ENCODE measurements around the gene ASCC1. TPM values are rescaled to one million over a fixed set of nuclear protein-coding genes. Genes with fewer than 3 reads are reported as not detected.

Gene ASCC1
- total and polyA plus RNA-seq, 2 experiments from 2014 or later = 13.7 to 37.2 TPM

DNA sequence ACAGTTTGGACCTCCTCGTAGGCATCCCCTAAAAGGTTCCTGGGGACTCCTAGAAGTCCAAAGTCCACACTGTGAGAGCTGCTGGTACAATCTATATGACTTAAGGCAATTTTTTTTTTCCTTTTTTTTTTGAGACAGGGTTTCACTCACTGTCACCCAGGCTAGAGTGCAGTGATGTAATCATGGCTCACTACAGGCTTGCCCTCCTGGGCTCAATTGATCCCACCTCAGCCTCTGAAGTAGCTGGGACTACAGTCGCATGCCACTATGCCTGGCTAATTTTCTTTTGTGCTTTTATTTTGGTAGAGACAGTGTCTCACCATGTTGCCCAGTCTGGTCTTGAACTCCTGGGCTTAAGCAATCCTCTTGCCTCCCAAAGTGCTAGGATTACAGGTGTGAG, 123.1 kb downstream of the ASCC1 start:
- Mint-ChIP-seq H3K4me1 (peaks cover 22% of the 10 kb centered on the region), H3K9me3 (no peaks in the 10 kb centered on the region), H3K27me3 (ENCODE audit: insufficient read depth, low read depth, poor library complexity) (peaks cover 25% of the 10 kb centered on the region), H3K4me3 (no peak overlapping the region), H3K27ac (no peak overlapping the region), H3K36me3 (ENCODE audit: low read depth) (peaks cover 3% of the 10 kb centered on the region; the same call in 2 of the 3 replicates)
- no peaks in the 10 kb centered on the region for H3K36me3 ChIP-seq (ENCODE audit: insufficient read depth)
- H3K27ac ChIP-seq (ENCODE audit: low read depth) = 0 out of 2 replicates have a peak overlapping the region, but pooled peaks have one; percentile 2
- TF ChIP-seq ZNF114 (CRISPR knock-in tag; IDR thresholded peaks at IDR 0.05) (no peak), STAT1 (IDR thresholded peaks at IDR 0.05; ENCODE audit: unreplicated experiment) (no peak), POLR2AphosphoS5 (IDR thresholded peaks at IDR 0.05; ENCODE audit: low read depth) (no peak), CREB1 (CRISPR knock-in tag; IDR thresholded peaks at IDR 0.05; ENCODE audit: low read depth) (no peak), ZNF331 (CRISPR knock-in tag; IDR thresholded peaks at IDR 0.05; ENCODE audit: low read depth) (no peak), EZH2phosphoT487 (IDR thresholded peaks at IDR 0.05; ENCODE audit: unreplicated experiment) (no peak), NANOG (IDR thresholded peaks at IDR 0.05; ENCODE audit: borderline replicate concordance) (no peak), JUNB (IDR thresholded peaks at IDR 0.05; ENCODE audit: unreplicated experiment) (no peak), EZH2 (IDR thresholded peaks at IDR 0.05; ENCODE audit: low read depth, unreplicated experiment) (no peak)
- TF ChIP-seq, protein P1, sequence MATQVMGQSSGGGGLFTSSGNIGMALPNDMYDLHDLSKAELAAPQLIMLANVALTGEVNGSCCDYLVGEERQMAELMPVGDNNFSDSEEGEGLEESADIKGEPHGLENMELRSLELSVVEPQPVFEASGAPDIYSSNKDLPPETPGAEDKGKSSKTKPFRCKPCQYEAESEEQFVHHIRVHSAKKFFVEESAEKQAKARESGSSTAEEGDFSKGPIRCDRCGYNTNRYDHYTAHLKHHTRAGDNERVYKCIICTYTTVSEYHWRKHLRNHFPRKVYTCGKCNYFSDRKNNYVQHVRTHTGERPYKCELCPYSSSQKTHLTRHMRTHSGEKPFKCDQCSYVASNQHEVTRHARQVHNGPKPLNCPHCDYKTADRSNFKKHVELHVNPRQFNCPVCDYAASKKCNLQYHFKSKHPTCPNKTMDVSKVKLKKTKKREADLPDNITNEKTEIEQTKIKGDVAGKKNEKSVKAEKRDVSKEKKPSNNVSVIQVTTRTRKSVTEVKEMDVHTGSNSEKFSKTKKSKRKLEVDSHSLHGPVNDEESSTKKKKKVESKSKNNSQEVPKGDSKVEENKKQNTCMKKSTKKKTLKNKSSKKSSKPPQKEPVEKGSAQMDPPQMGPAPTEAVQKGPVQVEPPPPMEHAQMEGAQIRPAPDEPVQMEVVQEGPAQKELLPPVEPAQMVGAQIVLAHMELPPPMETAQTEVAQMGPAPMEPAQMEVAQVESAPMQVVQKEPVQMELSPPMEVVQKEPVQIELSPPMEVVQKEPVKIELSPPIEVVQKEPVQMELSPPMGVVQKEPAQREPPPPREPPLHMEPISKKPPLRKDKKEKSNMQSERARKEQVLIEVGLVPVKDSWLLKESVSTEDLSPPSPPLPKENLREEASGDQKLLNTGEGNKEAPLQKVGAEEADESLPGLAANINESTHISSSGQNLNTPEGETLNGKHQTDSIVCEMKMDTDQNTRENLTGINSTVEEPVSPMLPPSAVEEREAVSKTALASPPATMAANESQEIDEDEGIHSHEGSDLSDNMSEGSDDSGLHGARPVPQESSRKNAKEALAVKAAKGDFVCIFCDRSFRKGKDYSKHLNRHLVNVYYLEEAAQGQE (IDR thresholded peaks at IDR 0.05; ENCODE audit: unreplicated experiment) = no peak
- TF ChIP-seq, protein P2, sequence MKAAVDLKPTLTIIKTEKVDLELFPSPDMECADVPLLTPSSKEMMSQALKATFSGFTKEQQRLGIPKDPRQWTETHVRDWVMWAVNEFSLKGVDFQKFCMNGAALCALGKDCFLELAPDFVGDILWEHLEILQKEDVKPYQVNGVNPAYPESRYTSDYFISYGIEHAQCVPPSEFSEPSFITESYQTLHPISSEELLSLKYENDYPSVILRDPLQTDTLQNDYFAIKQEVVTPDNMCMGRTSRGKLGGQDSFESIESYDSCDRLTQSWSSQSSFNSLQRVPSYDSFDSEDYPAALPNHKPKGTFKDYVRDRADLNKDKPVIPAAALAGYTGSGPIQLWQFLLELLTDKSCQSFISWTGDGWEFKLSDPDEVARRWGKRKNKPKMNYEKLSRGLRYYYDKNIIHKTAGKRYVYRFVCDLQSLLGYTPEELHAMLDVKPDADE (IDR thresholded peaks at IDR 0.05) = no peak
- TF ChIP-seq, protein P3, sequence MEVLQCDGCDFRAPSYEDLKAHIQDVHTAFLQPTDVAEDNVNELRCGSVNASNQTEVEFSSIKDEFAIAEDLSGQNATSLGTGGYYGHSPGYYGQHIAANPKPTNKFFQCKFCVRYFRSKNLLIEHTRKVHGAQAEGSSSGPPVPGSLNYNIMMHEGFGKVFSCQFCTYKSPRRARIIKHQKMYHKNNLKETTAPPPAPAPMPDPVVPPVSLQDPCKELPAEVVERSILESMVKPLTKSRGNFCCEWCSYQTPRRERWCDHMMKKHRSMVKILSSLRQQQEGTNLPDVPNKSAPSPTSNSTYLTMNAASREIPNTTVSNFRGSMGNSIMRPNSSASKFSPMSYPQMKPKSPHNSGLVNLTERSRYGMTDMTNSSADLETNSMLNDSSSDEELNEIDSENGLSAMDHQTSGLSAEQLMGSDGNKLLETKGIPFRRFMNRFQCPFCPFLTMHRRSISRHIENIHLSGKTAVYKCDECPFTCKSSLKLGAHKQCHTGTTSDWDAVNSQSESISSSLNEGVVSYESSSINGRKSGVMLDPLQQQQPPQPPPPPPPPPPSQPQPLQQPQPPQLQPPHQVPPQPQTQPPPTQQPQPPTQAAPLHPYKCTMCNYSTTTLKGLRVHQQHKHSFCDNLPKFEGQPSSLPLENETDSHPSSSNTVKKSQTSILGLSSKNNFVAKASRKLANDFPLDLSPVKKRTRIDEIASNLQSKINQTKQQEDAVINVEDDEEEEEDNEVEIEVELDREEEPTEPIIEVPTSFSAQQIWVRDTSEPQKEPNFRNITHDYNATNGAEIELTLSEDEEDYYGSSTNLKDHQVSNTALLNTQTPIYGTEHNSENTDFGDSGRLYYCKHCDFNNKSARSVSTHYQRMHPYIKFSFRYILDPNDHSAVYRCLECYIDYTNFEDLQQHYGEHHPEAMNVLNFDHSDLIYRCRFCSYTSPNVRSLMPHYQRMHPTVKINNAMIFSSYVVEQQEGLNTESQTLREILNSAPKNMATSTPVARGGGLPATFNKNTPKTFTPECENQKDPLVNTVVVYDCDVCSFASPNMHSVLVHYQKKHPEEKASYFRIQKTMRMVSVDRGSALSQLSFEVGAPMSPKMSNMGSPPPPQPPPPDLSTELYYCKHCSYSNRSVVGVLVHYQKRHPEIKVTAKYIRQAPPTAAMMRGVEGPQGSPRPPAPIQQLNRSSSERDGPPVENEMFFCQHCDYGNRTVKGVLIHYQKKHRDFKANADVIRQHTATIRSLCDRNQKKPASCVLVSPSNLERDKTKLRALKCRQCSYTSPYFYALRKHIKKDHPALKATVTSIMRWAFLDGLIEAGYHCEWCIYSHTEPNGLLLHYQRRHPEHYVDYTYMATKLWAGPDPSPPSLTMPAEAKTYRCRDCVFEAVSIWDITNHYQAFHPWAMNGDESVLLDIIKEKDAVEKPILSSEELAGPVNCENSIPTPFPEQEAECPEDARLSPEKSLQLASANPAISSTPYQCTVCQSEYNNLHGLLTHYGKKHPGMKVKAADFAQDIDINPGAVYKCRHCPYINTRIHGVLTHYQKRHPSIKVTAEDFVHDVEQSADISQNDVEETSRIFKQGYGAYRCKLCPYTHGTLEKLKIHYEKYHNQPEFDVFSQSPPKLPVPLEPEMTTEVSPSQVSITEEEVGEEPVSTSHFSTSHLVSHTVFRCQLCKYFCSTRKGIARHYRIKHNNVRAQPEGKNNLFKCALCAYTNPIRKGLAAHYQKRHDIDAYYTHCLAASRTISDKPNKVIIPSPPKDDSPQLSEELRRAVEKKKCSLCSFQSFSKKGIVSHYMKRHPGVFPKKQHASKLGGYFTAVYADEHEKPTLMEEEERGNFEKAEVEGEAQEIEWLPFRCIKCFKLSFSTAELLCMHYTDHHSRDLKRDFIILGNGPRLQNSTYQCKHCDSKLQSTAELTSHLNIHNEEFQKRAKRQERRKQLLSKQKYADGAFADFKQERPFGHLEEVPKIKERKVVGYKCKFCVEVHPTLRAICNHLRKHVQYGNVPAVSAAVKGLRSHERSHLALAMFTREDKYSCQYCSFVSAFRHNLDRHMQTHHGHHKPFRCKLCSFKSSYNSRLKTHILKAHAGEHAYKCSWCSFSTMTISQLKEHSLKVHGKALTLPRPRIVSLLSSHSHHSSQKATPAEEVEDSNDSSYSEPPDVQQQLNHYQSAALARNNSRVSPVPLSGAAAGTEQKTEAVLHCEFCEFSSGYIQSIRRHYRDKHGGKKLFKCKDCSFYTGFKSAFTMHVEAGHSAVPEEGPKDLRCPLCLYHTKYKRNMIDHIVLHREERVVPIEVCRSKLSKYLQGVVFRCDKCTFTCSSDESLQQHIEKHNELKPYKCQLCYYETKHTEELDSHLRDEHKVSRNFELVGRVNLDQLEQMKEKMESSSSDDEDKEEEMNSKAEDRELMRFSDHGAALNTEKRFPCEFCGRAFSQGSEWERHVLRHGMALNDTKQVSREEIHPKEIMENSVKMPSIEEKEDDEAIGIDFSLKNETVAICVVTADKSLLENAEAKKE (CRISPR knock-in tag; IDR thresholded peaks at IDR 0.05) = no peak
- TF ChIP-seq, protein P4, sequence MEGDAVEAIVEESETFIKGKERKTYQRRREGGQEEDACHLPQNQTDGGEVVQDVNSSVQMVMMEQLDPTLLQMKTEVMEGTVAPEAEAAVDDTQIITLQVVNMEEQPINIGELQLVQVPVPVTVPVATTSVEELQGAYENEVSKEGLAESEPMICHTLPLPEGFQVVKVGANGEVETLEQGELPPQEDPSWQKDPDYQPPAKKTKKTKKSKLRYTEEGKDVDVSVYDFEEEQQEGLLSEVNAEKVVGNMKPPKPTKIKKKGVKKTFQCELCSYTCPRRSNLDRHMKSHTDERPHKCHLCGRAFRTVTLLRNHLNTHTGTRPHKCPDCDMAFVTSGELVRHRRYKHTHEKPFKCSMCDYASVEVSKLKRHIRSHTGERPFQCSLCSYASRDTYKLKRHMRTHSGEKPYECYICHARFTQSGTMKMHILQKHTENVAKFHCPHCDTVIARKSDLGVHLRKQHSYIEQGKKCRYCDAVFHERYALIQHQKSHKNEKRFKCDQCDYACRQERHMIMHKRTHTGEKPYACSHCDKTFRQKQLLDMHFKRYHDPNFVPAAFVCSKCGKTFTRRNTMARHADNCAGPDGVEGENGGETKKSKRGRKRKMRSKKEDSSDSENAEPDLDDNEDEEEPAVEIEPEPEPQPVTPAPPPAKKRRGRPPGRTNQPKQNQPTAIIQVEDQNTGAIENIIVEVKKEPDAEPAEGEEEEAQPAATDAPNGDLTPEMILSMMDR (conservative IDR thresholded peaks at IDR 0.05; ENCODE audit: low read depth in 2 of 2) = no peak
- no peak overlapping the region for H2AFZ ChIP-seq
- no peak for DNase-seq (ENCODE audit: low spot score)
- no peaks in the 10 kb centered on the region for H3K9me2 ChIP-seq (ENCODE audit: insufficient read depth)
- peaks cover 27% of the 10 kb centered on the region for H3K27me3 ChIP-seq (ENCODE audit: insufficient read depth)
- peaks cover 14% of the 10 kb centered on the region for H3K4me1 ChIP-seq (ENCODE audit: insufficient read depth)
- no peak overlapping the region for H3K4me3 ChIP-seq
- H3F3A ChIP-seq (replicated peaks; ENCODE audit: low read depth) = peaks cover 6% of the 10 kb centered on the region; the same call in 1 of the 2 replicates
- no peak for ATAC-seq
- no peaks in the 10 kb centered on the region for H3K79me2 ChIP-seq (replicated peaks; ENCODE audit: insufficient read depth)
- H3K4me2 ChIP-seq = no peak overlapping the region
- no peaks in the 10 kb centered on the region for H4K20me1 ChIP-seq (replicated peaks; ENCODE audit: insufficient read depth)

All from GM23338 (cell line).